ENCODE measurements around the gene SLC2A3.

DNA sequence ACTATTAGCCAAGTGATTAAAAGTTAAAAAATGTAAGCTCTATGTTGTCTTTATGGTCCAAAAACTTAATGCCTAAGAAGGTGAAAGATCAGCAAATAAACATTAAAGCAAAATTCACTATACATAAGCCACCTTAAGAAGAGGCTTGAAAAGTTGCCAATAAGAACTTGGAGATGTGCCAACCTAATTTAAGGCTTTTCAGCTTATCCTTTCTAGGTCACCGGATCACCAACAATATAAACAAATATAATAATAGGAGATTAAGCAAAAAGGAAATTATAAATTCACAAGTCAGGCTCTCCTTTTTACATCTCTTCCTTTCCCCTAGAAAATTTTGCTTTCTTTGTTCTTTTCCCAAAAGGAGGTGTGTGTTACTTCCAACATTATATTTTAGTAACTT lies 30.9 kb downstream of the SLC2A3 start:
- TF ChIP-seq POLR2A (IDR thresholded peaks at IDR 0.05), result no peak
- TF ChIP-seq, protein P1, sequence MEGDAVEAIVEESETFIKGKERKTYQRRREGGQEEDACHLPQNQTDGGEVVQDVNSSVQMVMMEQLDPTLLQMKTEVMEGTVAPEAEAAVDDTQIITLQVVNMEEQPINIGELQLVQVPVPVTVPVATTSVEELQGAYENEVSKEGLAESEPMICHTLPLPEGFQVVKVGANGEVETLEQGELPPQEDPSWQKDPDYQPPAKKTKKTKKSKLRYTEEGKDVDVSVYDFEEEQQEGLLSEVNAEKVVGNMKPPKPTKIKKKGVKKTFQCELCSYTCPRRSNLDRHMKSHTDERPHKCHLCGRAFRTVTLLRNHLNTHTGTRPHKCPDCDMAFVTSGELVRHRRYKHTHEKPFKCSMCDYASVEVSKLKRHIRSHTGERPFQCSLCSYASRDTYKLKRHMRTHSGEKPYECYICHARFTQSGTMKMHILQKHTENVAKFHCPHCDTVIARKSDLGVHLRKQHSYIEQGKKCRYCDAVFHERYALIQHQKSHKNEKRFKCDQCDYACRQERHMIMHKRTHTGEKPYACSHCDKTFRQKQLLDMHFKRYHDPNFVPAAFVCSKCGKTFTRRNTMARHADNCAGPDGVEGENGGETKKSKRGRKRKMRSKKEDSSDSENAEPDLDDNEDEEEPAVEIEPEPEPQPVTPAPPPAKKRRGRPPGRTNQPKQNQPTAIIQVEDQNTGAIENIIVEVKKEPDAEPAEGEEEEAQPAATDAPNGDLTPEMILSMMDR (IDR thresholded peaks at IDR 0.05), result no peak
